HUES64 (cell line): Measurements from ENCODE around the gene DNMT3L.

Experiments
- H3K27ac ChIP-seq: 2 replicates; pipeline ENCODE4 v1.7.0; 2013; ENCODE audit warnings: low read depth, low read length, inconsistent platforms
- H3K27me3 ChIP-seq: 2 replicates; pipeline ENCODE4 v1.6.1; 2013; ENCODE audit warnings: mild to moderate bottlenecking, low read length; ENCODE audit not compliant: insufficient read depth
- H3K36me3 ChIP-seq: 2 replicates; pipeline ENCODE4 v1.6.1; 2013; ENCODE audit warnings: mild to moderate bottlenecking, low read length; ENCODE audit not compliant: insufficient read depth
- H3K4me1 ChIP-seq: 2 replicates; pipeline ENCODE4 v1.6.1; 2013; ENCODE audit warnings: mild to moderate bottlenecking, low read length, moderate library complexity; ENCODE audit not compliant: insufficient read depth
- H3K4me3 ChIP-seq: 2 replicates; pipeline ENCODE4 v1.5.1; 2013; ENCODE audit warnings: mild to moderate bottlenecking, low read length, moderate library complexity
- H3K9ac ChIP-seq: 2 replicates; pipeline ENCODE4 v1.6.1; 2013; ENCODE audit warnings: mild to moderate bottlenecking, low read depth, low read length
- H3K9me3 ChIP-seq: 2 replicates; pipeline ENCODE4 v1.6.1; 2013; ENCODE audit warnings: low read depth, low read length; ENCODE audit not compliant: insufficient read depth
- WGBS: fragments of 150-250, 120-280 bp; methylation state at CpG from one replicate; pipeline ENCODE4 v1.1.7; 2013; ENCODE audit warnings: missing lambda C conversion rate; 5-methylcytosine and 5-hydroxymethylcytosine counted together

DNMT3L gene

GRCh38 chr21:44300262-44300959 lies 38.7 kb upstream of the DNMT3L start:
- H3K4me3 ChIP-seq, result peak overlapping the region; percentile 66
- H3K4me1 ChIP-seq, result no peaks in the 10 kb centered on the region; the same call in 1 of the 2 replicates
- H3K27ac ChIP-seq, result no peak overlapping the region
- H3K9ac ChIP-seq, result peak overlapping the region; percentile 69
- H3K27me3 ChIP-seq, result no peaks in the 10 kb centered on the region
- no peaks in the 10 kb centered on the region for H3K36me3 ChIP-seq
- WGBS, result 2% methylated on average over 65 of the region's 67 CpGs
- no peaks in the 10 kb centered on the region for H3K9me3 ChIP-seq

- peak within 1 kb of the TSS; percentile 66 for H3K4me3 ChIP-seq
- H3K27me3 ChIP-seq, result no peaks in the 10 kb centered on the region
- WGBS, result under 1% methylated on average over 94 of the region's 94 CpGs
- H3K9me3 ChIP-seq, result no peaks in the 10 kb centered on the region
- H3K4me1 ChIP-seq, result no peaks in the 10 kb centered on the region; the same call in 1 of the 2 replicates
- H3K9ac ChIP-seq, result peak within 1 kb of the TSS; percentile 69
- H3K36me3 ChIP-seq, result no peaks in the 10 kb centered on the region
- H3K27ac ChIP-seq, result peak within 1 kb of the TSS; percentile 28; the same call in 1 of the 2 replicates
Observed at GRCh38 chr21:44299458-44300261, 38.0 kb upstream of the DNMT3L start, which contains the start of gene PFKL. PFKL (plus strand) TSS chr21:44300053; CDS start chr21:44300106, 53 bp downstream.

- peak overlapping the region; percentile 66 for H3K4me3 ChIP-seq
- H3K9me3 ChIP-seq, result no peaks in the 10 kb centered on the region
- H3K4me1 ChIP-seq, result no peaks in the 10 kb centered on the region; the same call in 1 of the 2 replicates
- WGBS, result 41% methylated on average over 6 of the region's 10 CpGs
- H3K9ac ChIP-seq, result peak overlapping the region; percentile 65
- H3K36me3 ChIP-seq, result no peaks in the 10 kb centered on the region
- no peak overlapping the region; the same call in 1 of the 2 replicates for H3K27ac ChIP-seq
- H3K27me3 ChIP-seq, result no peaks in the 10 kb centered on the region
Observed at GRCh38 chr21:44299085-44299457, 37.4 kb upstream of the DNMT3L start.

GRCh38 chr21:44298301-44298700 lies 36.6 kb upstream of the DNMT3L start:
- Histone ChIP-seq H3K27me3 (no peaks in the 10 kb centered on the region), H3K4me1 (no peaks in the 10 kb centered on the region), H3K4me3 (no peak overlapping the region), H3K36me3 (no peaks in the 10 kb centered on the region), H3K9ac (no peak overlapping the region), H3K27ac (no peak overlapping the region), H3K9me3 (no peaks in the 10 kb centered on the region)
- WGBS, result 92% methylated on average over 1 of the region's 2 CpGs

- no peaks in the 10 kb centered on the region for H3K9me3 ChIP-seq
- H3K9ac ChIP-seq, result no peak overlapping the region
- H3K36me3 ChIP-seq, result no peaks in the 10 kb centered on the region
- WGBS, result 40% methylated on average over 22 of the region's 22 CpGs
- H3K27ac ChIP-seq, result no peak overlapping the region
- H3K4me3 ChIP-seq, result no peak overlapping the region
- H3K27me3 ChIP-seq, result no peaks in the 10 kb centered on the region
- no peaks in the 10 kb centered on the region for H3K4me1 ChIP-seq
Observed at GRCh38 chr21:44297525-44298290, 36.0 kb upstream of the DNMT3L start.

GRCh38 chr21:44296916-44297315 lies 35.2 kb upstream of the DNMT3L start:
- Histone ChIP-seq H3K4me1 (no peaks in the 10 kb centered on the region), H3K9me3 (no peaks in the 10 kb centered on the region), H3K9ac (no peak overlapping the region), H3K27me3 (no peaks in the 10 kb centered on the region), H3K4me3 (no peak overlapping the region), H3K36me3 (no peaks in the 10 kb centered on the region), H3K27ac (no peak overlapping the region)
- 88% methylated on average over 13 of the region's 13 CpGs for WGBS

GRCh38 chr21:44296103-44296519 lies 34.4 kb upstream of the DNMT3L start:
- Histone ChIP-seq H3K9me3 (no peaks in the 10 kb centered on the region), H3K27me3 (no peaks in the 10 kb centered on the region), H3K27ac (no peak overlapping the region), H3K4me3 (no peak overlapping the region), H3K36me3 (no peaks in the 10 kb centered on the region), H3K9ac (no peak overlapping the region), H3K4me1 (no peaks in the 10 kb centered on the region)
- 76% methylated on average over 12 of the region's 12 CpGs for WGBS

GRCh38 chr21:44295646-44296045 lies 33.9 kb upstream of the DNMT3L start:
- Histone ChIP-seq H3K36me3 (no peaks in the 10 kb centered on the region), H3K4me1 (no peaks in the 10 kb centered on the region), H3K27me3 (no peaks in the 10 kb centered on the region), H3K4me3 (no peak overlapping the region), H3K27ac (no peak overlapping the region), H3K9ac (no peak overlapping the region), H3K9me3 (no peaks in the 10 kb centered on the region)
- WGBS, result 80% methylated on average over 10 of the region's 10 CpGs

- no peak overlapping the region for H3K9ac ChIP-seq
- H3K9me3 ChIP-seq, result no peaks in the 10 kb centered on the region
- no peaks in the 10 kb centered on the region for H3K4me1 ChIP-seq
- 87% methylated on average over 14 of the region's 14 CpGs for WGBS
- no peak overlapping the region for H3K4me3 ChIP-seq
- no peaks in the 10 kb centered on the region for H3K36me3 ChIP-seq
- no peak overlapping the region for H3K27ac ChIP-seq
- H3K27me3 ChIP-seq, result no peaks in the 10 kb centered on the region
Observed at GRCh38 chr21:44295163-44295573, 33.5 kb upstream of the DNMT3L start.

- Histone ChIP-seq H3K36me3 (no peaks in the 10 kb centered on the region), H3K9me3 (no peaks in the 10 kb centered on the region), H3K27ac (no peak overlapping the region), H3K4me1 (no peaks in the 10 kb centered on the region), H3K4me3 (no peak overlapping the region), H3K9ac (no peak overlapping the region), H3K27me3 (no peaks in the 10 kb centered on the region)
- 85% methylated on average over 24 of the region's 26 CpGs for WGBS
Observed at GRCh38 chr21:44294391-44295162, 32.9 kb upstream of the DNMT3L start.
